Neural cell (in vitro differentiated cells): ENCODE data around the gene PXK. TPM values are rescaled to one million over a fixed set of nuclear protein-coding genes. Genes with fewer than 3 reads are reported as not detected.

Experiments
- H2AFZ ChIP-seq: fragments of 200-600, 300-800 bp; sonication (generic), shearing (Covaris generic); 2 replicates; pipeline ENCODE4 v1.6.0; 2014; ENCODE audit warnings: low read depth, mild to moderate bottlenecking, antibody characterized with exemption, low read length, moderate library complexity
- H3F3A ChIP-seq: fragments of 200-600 bp; shearing (Covaris generic); 2 replicates; pipeline ENCODE4 v1.6.1; 2016; ENCODE audit warnings: mild to moderate bottlenecking, moderate library complexity, mixed read lengths, antibody characterized with exemption, low read length; ENCODE audit not compliant: insufficient read depth, poor library complexity, severe bottlenecking
- H3K27ac ChIP-seq: fragments of 200-600, 300-800 bp; sonication (generic), shearing (Covaris generic); 2 replicates; pipeline ENCODE4 v1.5.1; 2014; ENCODE audit warnings: mild to moderate bottlenecking, low read length, moderate library complexity
- H3K27me3 ChIP-seq: fragments of 300-800, 200-600 bp; sonication (generic), shearing (Covaris generic); 2 replicates; pipeline ENCODE4 v1.6.0; 2014; ENCODE audit warnings: mild to moderate bottlenecking, low read depth, low read length, moderate library complexity; ENCODE audit not compliant: insufficient read depth
- H3K36me3 ChIP-seq: fragments of 300-800, 200-600 bp; sonication (generic), shearing (Covaris generic); 2 replicates; pipeline ENCODE4 v1.5.1; 2014; ENCODE audit warnings: mild to moderate bottlenecking, antibody characterized with exemption, low read length, moderate library complexity; ENCODE audit not compliant: insufficient read depth
- H3K4me2 ChIP-seq: fragments of 300-800, 200-600 bp; sonication (generic), shearing (Covaris generic); 2 replicates; pipeline ENCODE4 v1.6.0; 2014; ENCODE audit warnings: mild to moderate bottlenecking, low read length
- H3K4me3 ChIP-seq: fragments of 300-800, 200-600 bp; sonication (generic), shearing (Covaris generic); 2 replicates; pipeline ENCODE4 v1.5.1; 2014; ENCODE audit warnings: mild to moderate bottlenecking, low read length, moderate library complexity
- H3K79me2 ChIP-seq: fragments of 200-600 bp; shearing (Covaris generic); replicated peaks from 2 replicates; pipeline ENCODE4 v1.6.0; 2014; ENCODE audit warnings: mild to moderate bottlenecking, low read length, moderate library complexity; ENCODE audit not compliant: insufficient read depth
- H3K9ac ChIP-seq: fragments of 300-800, 200-600 bp; sonication (generic), shearing (Covaris generic); 2 replicates; pipeline ENCODE4 v1.6.1; 2016; ENCODE audit warnings: mild to moderate bottlenecking, low read length, mixed read lengths
- H3K9me2 ChIP-seq: fragments of 200-600 bp; shearing (Covaris generic); 2 replicates; pipeline ENCODE4 v1.6.1; 2016; ENCODE audit warnings: mild to moderate bottlenecking, low read length, mixed read lengths; ENCODE audit not compliant: insufficient read depth
- H3K9me3 ChIP-seq: fragments of 200-600, 300-800 bp; sonication (generic), shearing (Covaris generic); 2 replicates; pipeline ENCODE4 v1.6.1; 2016; ENCODE audit warnings: mild to moderate bottlenecking, mixed run types, low read length, moderate library complexity, mixed read lengths
- H4K20me1 ChIP-seq: fragments of 200-600 bp; shearing (Covaris generic); 2 replicates; pipeline ENCODE4 v1.6.1; 2016; ENCODE audit warnings: mild to moderate bottlenecking, mixed run types; ENCODE audit not compliant: insufficient read depth
- CTCF ChIP-seq: fragments of 450-650 bp; IDR thresholded peaks from 2 replicates; pipeline ENCODE4 v1.5.1; 2014; ENCODE audit warnings: antibody characterized with exemption, mild to moderate bottlenecking, moderate library complexity; ENCODE audit not compliant: poor library complexity, severe bottlenecking
- EP300 ChIP-seq: fragments of 450-650 bp; conservative IDR thresholded peaks from 2 replicates; pipeline ENCODE4 v1.6.1; 2014; ENCODE audit warnings: antibody characterized with exemption, mild to moderate bottlenecking, moderate library complexity; ENCODE audit not compliant: poor library complexity, severe bottlenecking
- EZH2 ChIP-seq: fragments of 200-600, 300-800 bp; shearing (Covaris generic), sonication (generic); IDR thresholded peaks from 2 replicates; pipeline ENCODE4 v1.6.1; 2014; ENCODE audit warnings: antibody characterized with exemption, low read length, borderline replicate concordance, mild to moderate bottlenecking; ENCODE audit not compliant: insufficient read depth, poor library complexity, severe bottlenecking
- MXI1 ChIP-seq: fragments of 450-650 bp; conservative IDR thresholded peaks from 2 replicates; pipeline ENCODE4 v1.6.1; 2014; ENCODE audit warnings: antibody characterized with exemption, mild to moderate bottlenecking; ENCODE audit not compliant: poor library complexity, severe bottlenecking
- POLR2AphosphoS5 ChIP-seq: IDR thresholded peaks from 2 replicates; pipeline ENCODE4 v1.6.1; 2012
- RAD21 ChIP-seq: fragments of 450-650 bp; conservative IDR thresholded peaks from 2 replicates; pipeline ENCODE4 v1.6.1; 2014; ENCODE audit warnings: antibody characterized with exemption, mild to moderate bottlenecking, moderate library complexity
- REST ChIP-seq: IDR thresholded peaks from 2 replicates; pipeline ENCODE4 v1.6.1; 2012; ENCODE audit warnings: borderline replicate concordance
- SMC3 ChIP-seq: fragments of 450-650 bp; conservative IDR thresholded peaks from 2 replicates; pipeline ENCODE4 v1.6.1; 2014; ENCODE audit warnings: antibody characterized with exemption, mild to moderate bottlenecking, moderate library complexity; ENCODE audit not compliant: poor library complexity
- TAF1 ChIP-seq: IDR thresholded peaks from 2 replicates; pipeline ENCODE4 v1.6.1; 2012; ENCODE audit warnings: low read depth
- polyA plus RNA-seq: library from polyadenylated mRNA; depleted of rRNA; stranded (reverse); fragments of >200 nt; gene quantifications from 2 replicates; pipeline ENCODE4 v1.2.3, GENCODE V29; 2014

The PXK gene
- polyA plus RNA-seq, 1 donor from 2014 or later = 37.7 TPM

GRCh38 chr3:58375254-58375653, 42.6 kb downstream of the PXK start:
- H3K4me2 ChIP-seq = no peak overlapping the region
- H3K9ac ChIP-seq = no peak overlapping the region
- H3K36me3 ChIP-seq = no peaks in the 10 kb centered on the region
- no peaks in the 10 kb centered on the region for H3F3A ChIP-seq
- H3K9me2 ChIP-seq = no peaks in the 10 kb centered on the region
- H3K4me3 ChIP-seq = no peak overlapping the region
- H3K27me3 ChIP-seq = no peaks in the 10 kb centered on the region
- H3K79me2 ChIP-seq = no peaks in the 10 kb centered on the region
- no peaks in the 10 kb centered on the region for H3K9me3 ChIP-seq
- no peak overlapping the region for H2AFZ ChIP-seq
- TF ChIP-seq TAF1 (no peak), EZH2 (no peak), SMC3 (no peak), RAD21 (no peak), CTCF (no peak), MXI1 (no peak), EP300 (no peak), POLR2AphosphoS5 (no peak)
- no peak overlapping the region for H3K27ac ChIP-seq
- no peaks in the 10 kb centered on the region for H4K20me1 ChIP-seq

GRCh38 chr3:58377168-58377567, 44.5 kb downstream of the PXK start:
- Histone ChIP-seq H3K36me3 (no peaks in the 10 kb centered on the region), H3K4me2 (no peak overlapping the region), H3K79me2 (no peaks in the 10 kb centered on the region), H3K9me3 (no peaks in the 10 kb centered on the region), H3F3A (no peaks in the 10 kb centered on the region), H4K20me1 (no peaks in the 10 kb centered on the region), H3K27me3 (no peaks in the 10 kb centered on the region), H3K9me2 (no peaks in the 10 kb centered on the region), H3K4me3 (no peak overlapping the region), H3K9ac (no peak overlapping the region), H2AFZ (no peak overlapping the region), H3K27ac (no peak overlapping the region)
- TF ChIP-seq MXI1 = no peak
- TF ChIP-seq POLR2AphosphoS5 = no peak
- no peak for TF ChIP-seq REST
- no peak for TF ChIP-seq SMC3
- TF ChIP-seq EP300 = no peak

- H3K4me2 ChIP-seq = no peak overlapping the region
- no peak for TF ChIP-seq EP300
- TF ChIP-seq EZH2 = no peak
- TF ChIP-seq MXI1 = no peak
- TF ChIP-seq TAF1 = no peak
- no peak for TF ChIP-seq RAD21
- TF ChIP-seq REST = no peak
- no peak for TF ChIP-seq CTCF
- TF ChIP-seq SMC3 = no peak
- TF ChIP-seq POLR2AphosphoS5 = no peak
- H3K79me2 ChIP-seq = no peaks in the 10 kb centered on the region
- H3K9me3 ChIP-seq = no peaks in the 10 kb centered on the region
- no peaks in the 10 kb centered on the region for H3K36me3 ChIP-seq
- H3F3A ChIP-seq = no peaks in the 10 kb centered on the region
- H4K20me1 ChIP-seq = no peaks in the 10 kb centered on the region
- no peaks in the 10 kb centered on the region for H3K27me3 ChIP-seq
- no peak overlapping the region for H2AFZ ChIP-seq
- no peak overlapping the region for H3K27ac ChIP-seq
- no peak overlapping the region for H3K9ac ChIP-seq
- H3K9me2 ChIP-seq = no peaks in the 10 kb centered on the region
- H3K4me3 ChIP-seq = no peak overlapping the region
These were observed 45.1 kb downstream of the PXK start for GRCh38 chr3:58377750-58378149.
